Ishikawa (cell line): Measurements from ENCODE around the gene TEP1.

Experiments used
- CEBPB ChIP-seq: IDR thresholded peaks from 2 replicates; pipeline ENCODE4 v1.6.1; 2012
- CREB1 ChIP-seq: IDR thresholded peaks from 2 replicates; pipeline ENCODE4 v1.6.1; 2012; ENCODE audit warnings: low read depth
- EP300 ChIP-seq: IDR thresholded peaks from 2 replicates; pipeline ENCODE4 v1.6.1; 2012; ENCODE audit warnings: borderline replicate concordance
- MAX ChIP-seq: IDR thresholded peaks from 2 replicates; pipeline ENCODE4 v1.6.1; 2012
- NFIC ChIP-seq: IDR thresholded peaks from 2 replicates; pipeline ENCODE4 v1.6.1; 2012
- RAD21 ChIP-seq: IDR thresholded peaks from 2 replicates; pipeline ENCODE4 v1.6.1; 2012; ENCODE audit warnings: low read depth
- TAF1 ChIP-seq: IDR thresholded peaks from 2 replicates; pipeline ENCODE4 v1.6.1; 2012; ENCODE audit warnings: low read depth, mild to moderate bottlenecking
- TCF12 ChIP-seq: IDR thresholded peaks from 2 replicates; pipeline ENCODE4 v1.6.1; 2012; ENCODE audit warnings: low read depth
- TEAD4 ChIP-seq: IDR thresholded peaks from 2 replicates; pipeline ENCODE4 v1.6.1; 2012

GRCh38 chr14:20350282-20350681 lies 63.0 kb downstream of the TEP1 start:
- TF ChIP-seq TCF12 (no peak), CEBPB (no peak), TEAD4 (no peak), EP300 (no peak), MAX (no peak), NFIC (no peak), RAD21 (no peak), CREB1 (no peak), TAF1 (no peak)
